GM21526 (cell line): Measurements from ENCODE around the gene INTS1.

Experiments used
- ATAC-seq: cut with Tn5 transposase; IDR thresholded peaks from one replicate; pipeline ENCODE4 v1.9.1; 2021; ENCODE audit warnings: moderate library complexity; ENCODE audit not compliant: unreplicated experiment, low FRiP score

Gene INTS1

DNA sequence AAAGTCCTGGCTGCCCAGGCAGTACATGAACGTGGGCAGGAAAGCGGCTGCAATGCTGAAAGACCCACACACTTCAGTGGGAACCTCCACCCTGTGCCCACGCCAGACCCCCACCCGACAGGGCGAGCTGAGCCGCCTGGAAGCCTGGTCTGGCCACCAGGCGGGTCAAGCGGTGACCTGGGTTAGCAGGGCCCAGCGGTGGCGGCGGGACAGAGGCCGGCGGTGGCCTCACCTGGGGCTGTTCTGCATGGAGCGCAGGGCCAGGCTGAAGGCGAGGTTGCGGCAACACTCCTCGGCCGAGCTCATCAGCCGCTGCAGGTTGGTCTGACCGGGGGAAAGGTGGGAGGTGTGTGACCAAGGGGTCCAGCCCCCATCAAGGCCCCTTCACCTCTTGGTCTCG is 33.3 kb downstream of the INTS1 start:
- ATAC-seq, result no peak

DNA sequence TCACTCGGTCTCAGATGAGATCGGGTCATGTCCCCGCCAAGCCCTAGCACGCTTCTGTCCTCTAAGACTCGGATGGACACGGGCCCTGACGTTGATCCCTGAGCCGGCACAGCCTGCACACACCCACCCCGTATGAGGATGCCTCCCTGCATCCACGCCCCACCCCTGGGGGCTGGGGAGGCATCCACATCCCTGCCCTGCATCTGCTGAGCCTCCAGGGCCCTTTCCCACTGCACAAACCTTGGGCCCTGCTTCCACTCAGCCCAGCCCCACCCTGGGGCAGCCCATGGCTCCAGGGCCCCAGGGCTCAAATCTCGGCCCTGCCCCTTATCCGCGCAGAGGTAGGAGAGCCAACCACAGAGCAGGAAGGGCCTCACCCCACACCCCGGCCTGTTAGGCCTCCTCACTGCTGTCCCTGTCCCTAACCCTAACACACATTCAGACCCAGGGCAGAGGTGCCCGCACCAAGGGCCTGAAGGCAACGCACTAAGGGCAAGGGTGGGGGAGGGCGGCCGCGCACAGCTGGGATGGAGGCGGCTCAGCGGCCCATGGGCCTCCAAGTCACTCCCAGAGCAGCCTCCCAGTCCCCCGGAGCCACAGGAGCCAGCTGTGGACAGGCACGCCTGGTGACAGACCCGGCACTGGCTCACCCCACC is 35.4 kb downstream of the INTS1 start:
- no peak for ATAC-seq

DNA sequence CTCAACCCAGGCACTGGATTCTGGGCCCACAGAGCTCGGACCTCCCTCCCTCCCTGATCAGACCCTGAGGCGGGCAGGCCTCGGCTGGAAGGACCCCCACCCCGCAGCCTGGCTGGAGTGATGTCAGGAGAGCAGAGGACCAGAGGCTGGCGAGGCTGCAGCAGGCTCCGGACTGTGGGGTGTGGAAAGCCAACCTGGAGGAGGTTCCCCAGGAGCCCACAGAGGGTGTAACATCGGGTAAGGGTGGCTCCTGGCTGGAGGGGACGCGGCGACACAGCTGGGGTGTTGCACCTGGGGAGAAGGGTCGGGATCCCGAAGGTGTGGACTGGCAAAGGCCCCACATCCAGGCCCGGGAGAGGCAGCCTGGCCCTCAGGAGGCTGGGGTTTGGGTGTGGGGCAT is 36.0 kb downstream of the INTS1 start:
- no peak for ATAC-seq

DNA sequence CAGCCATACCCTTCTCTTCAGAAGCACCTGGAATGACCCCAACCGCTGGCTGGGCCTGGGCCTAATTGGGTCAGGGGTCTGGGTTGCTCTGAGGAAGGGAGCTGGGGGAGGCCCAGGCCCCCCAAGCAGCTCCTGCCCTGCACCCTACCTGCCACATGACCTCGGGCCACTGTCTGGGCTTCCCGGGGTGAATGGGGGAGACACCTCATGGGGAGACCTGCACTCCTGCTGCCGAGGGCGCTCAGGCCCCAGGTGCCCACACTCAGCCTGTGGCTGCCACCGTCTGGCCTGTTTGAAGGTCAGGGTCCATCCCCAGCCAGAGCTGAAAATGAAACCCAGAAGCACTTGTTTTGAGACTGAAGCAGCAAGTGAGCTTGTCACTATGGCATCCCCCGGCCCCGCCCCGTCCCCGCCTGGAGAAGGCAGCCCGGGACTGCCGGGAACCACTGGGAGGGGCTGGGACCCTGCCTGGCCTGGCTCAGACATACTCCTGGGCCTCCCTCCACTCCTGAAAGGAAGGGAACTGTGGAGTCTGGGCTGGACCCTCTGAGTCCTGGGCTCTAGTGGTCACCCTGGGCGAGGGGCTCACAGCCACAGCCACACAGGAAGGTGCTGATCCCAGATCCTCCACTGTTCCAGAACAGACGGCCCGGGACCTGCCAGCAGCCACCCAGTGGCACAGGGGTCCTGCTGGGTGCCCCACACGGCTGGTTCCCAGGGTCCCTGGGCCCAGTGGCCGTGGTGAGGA is 37.5 kb downstream of the INTS1 start:
- ATAC-seq, result no peak

DNA sequence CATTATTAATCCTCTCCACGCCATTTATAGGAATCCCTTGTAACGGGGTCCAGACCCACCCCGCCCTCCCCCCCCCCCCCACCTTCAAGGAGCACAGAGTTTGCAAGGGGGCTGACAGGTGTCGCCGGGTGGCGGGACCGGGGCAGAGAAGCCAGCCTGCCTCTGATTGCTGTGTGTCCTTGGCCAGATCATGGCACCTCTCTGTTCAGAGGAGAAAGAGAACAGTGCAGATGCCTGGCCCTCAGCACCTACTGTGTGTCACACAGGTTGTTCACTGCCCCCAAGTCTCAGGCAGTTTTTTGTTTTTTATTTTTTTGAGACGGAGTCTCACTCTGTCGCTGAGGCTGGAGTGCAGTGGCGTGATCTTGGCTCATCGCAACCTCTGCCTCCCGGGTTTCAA is 39.5 kb downstream of the INTS1 start:
- no peak for ATAC-seq

DNA sequence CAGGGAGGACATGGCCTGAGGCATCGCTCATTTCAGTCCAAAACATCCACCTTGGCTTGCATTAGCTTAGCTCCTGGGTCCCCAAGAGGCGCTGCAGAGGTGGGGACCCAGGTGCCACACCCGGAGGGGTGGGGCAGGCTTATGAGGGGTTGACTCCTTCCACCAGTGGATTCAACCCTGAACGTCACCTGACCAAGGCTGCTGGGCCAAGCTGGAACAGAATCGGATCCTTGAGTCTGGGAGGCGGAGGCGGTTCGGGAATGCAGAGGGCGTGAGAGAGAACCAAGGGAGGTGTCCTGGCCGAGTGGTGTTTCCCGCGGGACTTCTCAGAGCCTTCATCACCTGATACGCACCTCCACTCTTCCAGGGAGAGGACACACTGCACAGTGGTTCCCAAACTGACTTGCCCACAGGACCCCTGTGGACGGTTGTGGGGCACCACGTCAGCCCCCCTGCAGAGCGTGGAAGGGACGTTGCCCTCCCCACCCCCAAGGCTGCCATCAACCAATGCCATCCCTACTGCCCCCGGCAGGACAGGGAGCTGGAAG is 40.4 kb downstream of the INTS1 start:
- ATAC-seq, result no peak

DNA sequence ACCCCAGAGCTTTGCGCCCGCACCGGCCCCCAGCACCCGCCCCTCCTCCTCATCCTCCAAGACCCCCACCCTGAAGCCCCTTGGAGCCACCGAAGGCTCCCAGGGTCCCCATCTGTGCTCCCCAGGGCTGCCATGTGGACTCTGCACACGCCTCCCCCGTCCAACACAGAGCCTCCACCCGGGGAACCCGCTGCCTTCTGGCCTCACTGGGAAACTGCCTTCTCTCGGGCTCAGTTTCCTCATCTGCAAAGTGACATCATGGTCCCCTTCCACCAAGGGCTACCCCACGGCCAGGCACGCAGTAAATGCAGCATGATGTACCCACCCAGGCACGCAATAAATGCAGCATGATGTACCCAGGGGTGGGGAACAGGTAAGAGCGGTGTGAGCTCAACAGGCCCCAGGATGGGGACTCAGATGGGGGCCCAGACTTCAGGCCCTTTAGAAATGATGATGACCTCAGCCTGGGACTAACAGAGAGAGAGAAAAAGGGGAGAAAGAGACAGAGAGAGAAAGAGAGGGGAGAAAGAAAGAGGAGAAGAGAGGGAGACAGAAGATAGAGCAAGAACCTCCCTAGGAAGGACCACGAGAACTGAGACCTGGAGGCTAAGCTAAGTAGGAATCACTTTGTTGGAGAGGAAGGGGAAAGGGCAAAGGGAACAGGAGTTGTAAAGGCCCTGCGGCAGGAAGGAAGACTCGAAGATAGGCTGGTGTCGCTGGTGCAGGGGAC is 42.4 kb downstream of the INTS1 start:
- ATAC-seq, result no peak

DNA sequence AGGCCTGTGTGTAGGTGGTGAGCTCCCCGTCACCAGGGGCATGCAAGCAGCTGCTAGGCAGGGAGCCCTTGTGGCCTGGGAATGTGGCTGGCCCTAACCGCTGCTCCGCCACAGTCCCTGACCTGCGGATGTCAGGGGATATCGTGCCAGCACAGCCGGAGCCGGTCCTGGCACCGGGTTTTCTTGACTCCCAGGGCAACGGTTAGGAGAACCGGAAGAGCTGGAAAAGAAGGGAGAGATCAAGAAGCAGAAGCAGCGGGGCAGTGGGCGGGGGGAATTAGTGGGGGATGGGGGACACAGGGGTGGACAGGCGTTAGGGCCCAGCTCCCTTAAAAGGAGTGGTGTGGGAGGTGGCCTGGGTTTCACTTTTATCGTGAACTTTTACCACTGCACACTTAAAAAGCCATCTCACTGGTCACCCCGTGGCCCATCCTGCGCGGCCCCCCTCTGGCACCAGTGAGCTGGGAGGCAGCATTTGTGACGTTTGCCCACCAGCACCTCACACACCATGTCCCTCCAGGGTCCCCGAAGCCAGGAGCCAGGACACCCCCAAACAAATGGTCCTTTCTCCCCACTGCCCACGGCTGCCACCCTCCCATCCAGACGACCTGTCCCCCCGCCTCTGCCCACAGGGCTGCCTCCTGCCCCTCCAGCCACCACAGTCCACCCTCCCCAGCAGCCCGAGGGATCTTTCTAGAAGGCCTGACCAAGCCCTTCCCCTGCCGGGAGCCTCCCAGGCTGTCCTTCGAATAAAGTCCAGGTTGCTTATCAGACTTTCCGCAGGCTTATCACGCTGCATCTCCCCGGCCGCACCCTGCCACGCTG is 43.2 kb downstream of the INTS1 start:
- ATAC-seq, result no peak

DNA sequence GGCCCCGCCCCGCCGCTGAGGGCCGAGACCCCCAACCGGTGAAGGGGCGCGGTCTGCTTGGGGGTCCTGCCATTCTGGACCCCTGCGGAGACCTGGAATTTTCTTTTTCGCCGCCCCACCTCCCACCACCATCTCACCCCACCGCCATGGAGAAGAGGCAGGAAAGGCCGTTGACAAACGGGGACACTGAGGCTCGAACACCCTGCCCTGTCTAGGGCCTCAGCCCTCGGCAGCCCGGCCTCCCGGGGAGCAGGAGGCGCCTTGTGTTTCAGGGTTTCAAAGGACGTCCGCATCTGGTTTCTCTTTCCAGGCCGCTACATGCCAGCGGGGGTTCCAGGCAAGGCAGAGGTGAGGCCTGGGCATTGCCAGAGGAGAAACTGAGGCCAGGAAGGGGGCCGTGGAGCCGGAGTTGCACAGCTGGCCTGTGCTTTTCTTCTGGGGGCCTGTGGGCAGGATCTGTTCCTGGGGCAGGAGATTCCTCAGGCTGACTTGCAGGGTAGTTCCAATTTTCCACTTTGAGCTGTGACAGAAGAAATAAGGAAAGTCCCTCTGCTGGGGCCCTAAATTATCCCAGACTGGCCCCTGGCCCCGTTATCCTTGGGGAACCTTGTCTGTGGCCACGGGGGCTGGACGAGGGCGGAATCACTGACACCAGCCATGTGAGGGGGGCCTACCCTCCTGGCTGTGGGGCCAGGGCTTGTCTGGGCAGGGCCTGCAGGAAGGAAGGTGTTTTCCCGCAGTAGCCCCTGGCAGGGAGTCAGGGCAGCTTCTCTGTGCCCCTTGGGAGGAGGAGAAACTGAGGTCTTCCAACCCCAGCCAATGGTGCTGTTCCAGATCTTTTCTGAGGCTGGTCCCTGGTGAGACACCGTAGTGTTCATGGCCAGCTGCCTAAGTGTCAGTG is 44.0 kb downstream of the INTS1 start:
- ATAC-seq, result no peak

DNA sequence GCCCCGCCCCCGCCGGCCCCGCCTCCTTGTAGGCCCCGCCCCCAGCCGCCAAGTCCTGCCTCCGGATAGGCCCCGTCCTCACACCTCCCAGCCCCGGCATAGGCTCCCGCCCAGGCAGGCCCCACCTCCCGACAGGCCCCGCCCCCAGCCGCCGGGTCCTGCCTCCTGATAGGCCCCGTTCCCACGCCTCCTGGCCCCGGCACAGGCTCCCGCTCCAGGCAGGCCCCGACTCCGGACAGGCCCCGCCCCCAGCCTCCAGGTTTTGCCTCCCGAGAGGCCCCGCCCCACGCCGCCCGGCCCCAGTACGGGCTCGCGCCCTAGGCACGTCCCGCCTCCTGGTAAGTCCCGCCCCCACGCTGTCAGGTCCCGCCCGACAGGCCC is 44.7 kb downstream of the INTS1 start:
- ATAC-seq, result peak; percentile 89

DNA sequence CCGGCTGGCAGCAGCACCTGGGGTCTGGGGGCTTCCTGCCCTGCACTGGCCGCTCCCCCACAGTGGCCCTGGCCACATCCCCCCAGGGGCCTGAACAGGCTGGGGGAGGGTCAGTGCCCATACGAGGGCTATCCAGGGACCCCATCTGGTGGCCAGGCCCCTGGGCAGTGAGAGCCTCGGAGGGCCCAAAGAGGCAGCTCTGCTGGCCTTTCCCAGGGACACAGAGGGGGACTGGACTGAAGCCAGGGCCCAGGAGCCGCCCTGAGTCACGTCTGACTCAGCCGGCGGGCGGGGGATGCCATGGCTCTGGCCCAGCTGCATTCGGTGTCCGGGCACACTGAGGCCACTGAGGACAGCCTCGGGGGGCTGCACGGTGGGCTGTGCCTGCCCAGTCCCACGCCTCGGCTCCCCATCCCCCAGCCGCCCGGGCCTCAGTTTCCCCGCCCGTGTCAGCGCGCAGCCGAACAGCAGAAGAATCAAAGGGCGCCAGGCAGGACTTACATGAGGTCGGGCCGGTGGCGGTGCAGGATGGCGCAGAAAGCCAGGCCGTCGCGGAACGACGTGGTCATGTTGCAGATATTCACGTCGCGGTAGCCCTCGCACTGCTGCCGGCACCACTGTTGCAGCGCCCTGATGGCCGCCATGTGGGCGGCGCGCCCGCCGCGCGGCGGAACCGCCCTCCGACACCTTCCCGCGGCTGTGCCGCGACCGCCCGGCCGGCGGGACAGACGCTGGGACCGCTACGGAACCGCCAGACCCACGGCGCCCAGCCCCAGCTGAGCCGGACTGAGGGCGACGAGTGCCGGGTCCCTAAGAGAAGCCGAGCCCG is 45.3 kb downstream of the INTS1 start, which contains the start of gene MICALL2:
Gene MICALL2 (minus strand): TSS at position 788 of the 829 bp plus-strand sequence. CDS start 144 bp downstream, at position 644.
- peak; percentile 9 for ATAC-seq

DNA sequence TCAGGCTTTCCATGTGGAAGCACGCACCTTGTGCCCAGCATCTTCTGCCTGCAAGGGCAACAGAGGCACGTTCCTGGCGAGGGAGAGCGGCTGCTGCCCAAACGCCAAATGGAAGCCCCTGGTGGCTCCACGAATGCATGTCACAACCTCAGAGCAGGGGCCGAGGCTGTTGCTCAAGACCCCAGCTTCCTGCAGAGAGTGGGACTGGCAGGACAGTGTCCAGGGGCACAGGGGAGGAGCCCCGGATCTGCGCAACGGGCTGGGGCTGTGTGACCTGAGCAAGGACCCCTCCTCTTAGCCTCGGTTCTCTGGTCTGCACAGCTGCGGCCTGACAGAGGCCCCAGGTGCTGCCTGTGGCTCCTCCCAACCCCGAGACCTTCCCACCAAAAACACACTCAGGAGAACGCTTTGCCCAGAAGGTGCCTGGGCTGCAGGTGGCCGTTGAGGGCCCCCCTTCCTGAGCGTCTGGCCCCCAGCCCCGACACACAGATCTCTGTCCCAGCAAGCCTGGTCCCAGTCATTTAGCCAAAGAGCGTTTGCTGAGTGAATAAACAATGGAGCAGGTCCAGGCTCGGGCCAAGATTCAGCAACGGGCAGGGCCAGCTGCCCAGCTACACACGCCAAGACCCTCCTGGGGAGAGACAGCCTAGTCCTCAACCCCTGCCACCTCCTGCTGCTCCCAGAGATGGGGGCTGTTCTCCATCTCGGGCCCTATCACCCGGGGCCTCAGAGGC is 46.1 kb downstream of the INTS1 start:
- no peak for ATAC-seq

DNA sequence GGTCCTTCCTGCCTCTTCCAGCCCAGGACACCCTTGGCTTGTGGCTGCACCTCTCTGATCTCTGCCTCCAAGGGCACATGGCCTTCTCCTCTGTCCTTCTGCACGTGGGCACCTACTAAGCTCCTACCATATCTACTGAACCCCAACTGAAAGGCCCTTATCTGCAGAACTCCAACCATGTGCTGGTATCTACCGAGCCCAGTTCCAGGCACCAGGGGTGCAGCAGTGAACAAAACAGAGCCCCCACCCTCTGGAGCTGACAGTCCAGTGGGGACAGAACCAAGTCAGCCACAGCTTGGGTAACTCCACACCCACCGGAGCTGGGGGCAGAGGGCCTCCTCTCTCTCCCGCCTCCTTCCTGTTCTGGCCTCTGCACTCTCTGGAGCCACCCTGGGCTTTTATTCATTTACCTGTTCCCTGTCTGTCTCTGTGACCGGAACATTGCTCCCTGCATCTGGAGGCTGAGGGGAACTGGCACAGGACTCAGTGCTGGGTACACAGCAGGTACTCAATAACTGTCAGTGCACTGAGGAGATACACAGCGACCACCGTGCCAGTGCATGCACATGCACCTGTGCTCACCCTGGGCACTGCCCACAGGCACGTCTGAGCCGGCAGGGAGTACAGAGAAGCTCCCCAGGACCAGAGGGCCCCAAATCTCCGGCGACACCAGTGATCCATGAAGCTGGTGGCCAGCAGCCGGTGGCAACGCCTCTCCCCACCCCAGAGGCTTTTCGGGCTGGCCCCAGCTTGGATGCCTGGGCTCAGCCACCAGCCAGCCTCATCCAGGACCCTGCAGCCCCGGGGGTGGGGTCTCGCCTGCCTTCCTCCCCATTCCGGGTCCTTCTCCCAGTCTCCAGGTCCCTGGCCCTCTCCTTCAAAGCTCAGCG is 46.9 kb downstream of the INTS1 start:
- no peak for ATAC-seq

DNA sequence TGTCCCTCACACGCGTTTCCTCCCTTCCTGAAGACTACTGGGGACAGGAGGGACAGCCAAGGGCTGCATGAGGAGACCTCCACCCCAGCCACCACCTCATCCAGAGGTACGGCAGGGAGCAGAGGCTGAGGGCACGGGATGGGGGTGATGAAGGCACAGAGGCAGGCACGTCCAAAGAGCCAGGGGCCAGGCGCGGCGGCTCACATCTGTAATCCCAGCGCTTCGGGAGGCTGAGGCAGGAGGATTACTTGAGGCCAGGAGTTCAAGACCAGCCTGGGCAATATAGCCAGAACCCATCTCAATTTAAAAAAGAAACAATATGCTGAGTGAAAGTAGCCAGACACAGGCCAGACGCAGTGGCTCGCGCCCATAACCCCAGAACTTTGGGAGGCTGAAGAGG is 48.2 kb downstream of the INTS1 start:
- ATAC-seq, result no peak

DNA sequence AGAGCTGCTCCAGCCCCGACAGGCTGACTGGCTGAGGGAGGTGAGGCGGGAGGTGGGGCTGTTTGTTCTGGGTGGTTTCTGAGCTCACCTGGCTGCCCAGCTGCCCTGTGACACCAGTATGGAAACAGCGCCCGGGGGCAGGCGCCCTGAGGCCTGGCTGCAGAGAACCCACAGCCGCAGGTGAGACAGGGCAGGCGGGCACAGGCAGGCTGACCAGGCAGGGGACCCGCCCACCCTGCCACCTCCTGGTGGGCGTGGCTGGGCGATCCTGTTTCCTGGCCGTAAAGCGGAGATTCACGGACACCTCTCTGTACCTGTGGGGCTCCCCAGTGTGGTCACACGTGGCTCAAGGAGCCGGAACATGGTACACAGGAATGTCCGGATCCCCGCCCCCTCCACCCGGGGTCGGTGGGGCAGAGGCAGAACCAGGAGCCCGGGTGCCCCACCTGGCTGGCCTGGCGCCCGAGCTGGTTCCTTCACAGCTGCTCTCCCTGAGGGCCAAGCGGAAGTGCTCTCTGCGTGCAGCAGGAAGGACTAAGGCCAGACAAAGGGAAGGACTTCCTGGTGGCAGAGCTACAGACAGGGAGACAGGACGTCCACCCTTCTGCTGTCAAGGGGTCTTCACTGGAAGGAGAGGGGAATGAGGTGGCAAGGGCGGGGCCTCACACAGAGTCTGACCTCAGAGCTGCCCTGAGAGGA is 48.8 kb downstream of the INTS1 start:
- no peak for ATAC-seq

DNA sequence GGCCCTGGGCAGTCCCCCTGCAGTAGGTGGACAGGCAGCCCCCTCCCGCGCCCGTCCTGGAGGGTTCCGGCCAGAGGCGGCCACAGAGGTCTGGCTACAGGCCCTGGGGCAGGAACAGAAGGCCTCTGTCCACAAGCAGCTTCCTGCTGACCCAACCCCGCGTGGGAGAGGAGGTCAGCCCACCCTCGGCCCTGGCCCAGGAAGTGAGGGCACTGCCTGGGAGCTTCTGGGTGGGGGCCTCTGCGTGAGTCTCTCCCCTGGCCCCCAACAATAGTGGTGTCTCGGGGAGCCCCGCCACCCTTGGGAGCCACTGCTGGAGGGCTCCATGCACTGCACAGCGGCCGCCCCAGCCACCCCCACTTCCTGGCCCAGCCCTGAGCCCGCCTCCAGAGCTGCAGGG is 49.6 kb downstream of the INTS1 start:
- ATAC-seq, result no peak
